Neuron (in vitro differentiated cells): ENCODE measurements around the gene UCHL1.

Source experiments
- H2AFZ ChIP-seq: one replicate; pipeline ENCODE4 v1.6.1; 2013; ENCODE audit warnings: low read depth, mild to moderate bottlenecking, inconsistent platforms, low read length, moderate library complexity
- H3K27me3 ChIP-seq: one replicate; pipeline ENCODE4 v1.6.1; 2013; ENCODE audit warnings: low read length; ENCODE audit not compliant: insufficient read depth
- H3K36me3 ChIP-seq: one replicate; pipeline ENCODE4 v1.6.1; 2013; ENCODE audit warnings: low read length; ENCODE audit not compliant: insufficient read depth
- H3K4me1 ChIP-seq: one replicate; pipeline ENCODE4 v1.6.1; 2013; ENCODE audit warnings: low read length; ENCODE audit not compliant: insufficient read depth
- H3K4me3 ChIP-seq: 2 replicates; pipeline ENCODE4 v1.5.1; 2013; ENCODE audit warnings: mild to moderate bottlenecking, low read length, moderate library complexity
- H3K9me3 ChIP-seq: one replicate; pipeline ENCODE4 v1.6.1; 2013; ENCODE audit warnings: low read length

UCHL1 gene

GRCh38 chr4:41256740-41257256, at the start of gene UCHL1:
TSS of gene UCHL1 (plus strand) at chr4:41256928. CDS start at chr4:41256977, 49 bp downstream.
- Histone ChIP-seq H3K4me1 (peaks cover 11% of the 10 kb centered on the region), H3K4me3 (peak within 1 kb of the TSS; percentile 65), H3K27me3 (no peaks in the 10 kb centered on the region), H3K36me3 (peaks cover 20% of the 10 kb centered on the region), H2AFZ (peak within 1 kb of the TSS; percentile 82), H3K9me3 (no peaks in the 10 kb centered on the region)

- Histone ChIP-seq H3K9me3 (no peaks in the 10 kb centered on the region), H2AFZ (no peak overlapping the region), H3K4me3 (no peak overlapping the region), H3K36me3 (no peaks in the 10 kb centered on the region), H3K4me1 (no peaks in the 10 kb centered on the region), H3K27me3 (peaks cover 40% of the 10 kb centered on the region)
Observed at GRCh38 chr4:41207291-41207831, 49.4 kb upstream of the UCHL1 start.

GRCh38 chr4:41209187-41209586, 47.5 kb upstream of the UCHL1 start:
- Histone ChIP-seq H3K4me1 (peaks cover 7% of the 10 kb centered on the region), H2AFZ (no peak overlapping the region), H3K4me3 (no peak overlapping the region), H3K9me3 (no peaks in the 10 kb centered on the region), H3K27me3 (peaks cover 30% of the 10 kb centered on the region), H3K36me3 (no peaks in the 10 kb centered on the region)

GRCh38 chr4:41209901-41210300, 46.8 kb upstream of the UCHL1 start:
- H3K27me3 ChIP-seq, result peaks cover 23% of the 10 kb centered on the region
- no peak overlapping the region for H2AFZ ChIP-seq
- H3K4me1 ChIP-seq, result peaks cover 7% of the 10 kb centered on the region
- H3K4me3 ChIP-seq, result no peak overlapping the region
- no peaks in the 10 kb centered on the region for H3K36me3 ChIP-seq
- H3K9me3 ChIP-seq, result no peaks in the 10 kb centered on the region

GRCh38 chr4:41211951-41212615, 44.6 kb upstream of the UCHL1 start:
- Histone ChIP-seq H3K27me3 (peaks cover 32% of the 10 kb centered on the region), H3K9me3 (no peaks in the 10 kb centered on the region), H3K4me3 (peak overlapping the region; percentile 64), H3K36me3 (no peaks in the 10 kb centered on the region), H3K4me1 (peaks cover 11% of the 10 kb centered on the region), H2AFZ (no peak overlapping the region)

GRCh38 chr4:41212616-41213203, 44.0 kb upstream of the UCHL1 start:
- Histone ChIP-seq H3K9me3 (no peaks in the 10 kb centered on the region), H2AFZ (no peak overlapping the region), H3K4me3 (peak overlapping the region; percentile 64), H3K4me1 (peaks cover 11% of the 10 kb centered on the region), H3K36me3 (no peaks in the 10 kb centered on the region), H3K27me3 (peaks cover 37% of the 10 kb centered on the region)

- Histone ChIP-seq H3K27me3 (peaks cover 46% of the 10 kb centered on the region), H3K9me3 (no peaks in the 10 kb centered on the region), H3K36me3 (no peaks in the 10 kb centered on the region), H3K4me3 (peak overlapping the region; percentile 64), H3K4me1 (peaks cover 11% of the 10 kb centered on the region), H2AFZ (peak overlapping the region; percentile 89)
Observed at GRCh38 chr4:41213625-41214135, 43.0 kb upstream of the UCHL1 start.

GRCh38 chr4:41214136-41214824, 42.4 kb upstream of the UCHL1 start, which contains the start of gene APBB2:
TSS of gene APBB2 (minus strand) at chr4:41214542. CDS start at chr4:41033254, 181,288 bp downstream.
- Histone ChIP-seq H3K4me3 (peak within 1 kb of the TSS; percentile 64), H2AFZ (peak within 1 kb of the TSS; percentile 89), H3K27me3 (peaks cover 50% of the 10 kb centered on the region), H3K36me3 (no peaks in the 10 kb centered on the region), H3K9me3 (no peaks in the 10 kb centered on the region), H3K4me1 (peaks cover 11% of the 10 kb centered on the region)

- Histone ChIP-seq H3K27me3 (peaks cover 50% of the 10 kb centered on the region), H3K9me3 (no peaks in the 10 kb centered on the region), H3K4me1 (peaks cover 11% of the 10 kb centered on the region), H2AFZ (no peak overlapping the region), H3K4me3 (no peak overlapping the region), H3K36me3 (no peaks in the 10 kb centered on the region)
Observed at GRCh38 chr4:41214825-41215146, 41.9 kb upstream of the UCHL1 start.

GRCh38 chr4:41215155-41215554, 41.6 kb upstream of the UCHL1 start:
- H3K4me1 ChIP-seq, result peaks cover 11% of the 10 kb centered on the region
- H3K36me3 ChIP-seq, result no peaks in the 10 kb centered on the region
- no peak overlapping the region for H2AFZ ChIP-seq
- H3K27me3 ChIP-seq, result peaks cover 51% of the 10 kb centered on the region
- H3K4me3 ChIP-seq, result no peak overlapping the region
- no peaks in the 10 kb centered on the region for H3K9me3 ChIP-seq

GRCh38 chr4:41215969-41216293, 40.8 kb upstream of the UCHL1 start:
- no peak overlapping the region for H2AFZ ChIP-seq
- H3K36me3 ChIP-seq, result no peaks in the 10 kb centered on the region
- H3K27me3 ChIP-seq, result peaks cover 52% of the 10 kb centered on the region
- peak overlapping the region; percentile 54 for H3K4me3 ChIP-seq
- H3K9me3 ChIP-seq, result no peaks in the 10 kb centered on the region
- H3K4me1 ChIP-seq, result peaks cover 11% of the 10 kb centered on the region

- Histone ChIP-seq H2AFZ (peak overlapping the region; percentile 68), H3K4me1 (peaks cover 11% of the 10 kb centered on the region), H3K27me3 (peaks cover 52% of the 10 kb centered on the region), H3K9me3 (no peaks in the 10 kb centered on the region), H3K4me3 (peak overlapping the region; percentile 54), H3K36me3 (no peaks in the 10 kb centered on the region)
Observed at GRCh38 chr4:41216294-41217019, 40.3 kb upstream of the UCHL1 start.
